Adrenal gland (tissue), 12 donors: ENCODE measurements around the gene SPATA12. TPM values are rescaled to one million over a fixed set of nuclear protein-coding genes. Genes with fewer than 3 reads are reported as not detected.

Source experiments
- DNase-seq, 7 donors: peaks; one replicate each; pipeline ENCODE4 v3.0.0-alpha.2; 2019 to 2020
- H3K27ac ChIP-seq, 5 donors: fragments of 200-600 bp; sonication (generic) in 4 of 5; 1 replicate in 3 of 5; 2 replicates in 2 of 5; pipeline versions ENCODE4 v1.5.1 to v1.8.0; 2016 to 2020; ENCODE audit warnings: mild to moderate bottlenecking in 1 of 5
- H3K27me3 ChIP-seq: fragments of 200-600 bp; 2 replicates; pipeline ENCODE4 v1.8.0; 2021
- H3K36me3 ChIP-seq, 2 donors: fragments of 200-600 bp; replicated peaks in 1 of 2; 1 replicate in 1 of 2; 2 replicates in 1 of 2; pipeline versions ENCODE4 v1.5.1 to v1.8.0; 2018 to 2022
- H3K4me1 ChIP-seq, 2 donors: fragments of 200-600 bp; replicated peaks in 1 of 2; 1 replicate in 1 of 2; 2 replicates in 1 of 2; pipeline versions ENCODE4 v1.5.1 to v1.8.0; 2018 to 2021
- H3K4me3 ChIP-seq, 4 donors: fragments of 200-600 bp; sonication (generic) in 3 of 4; one replicate each; pipeline ENCODE4 v1.5.1; 2016 to 2018
- H3K9me3 ChIP-seq, 3 donors: fragments of 200-600 bp; sonication (generic) in 1 of 3; replicated peaks in 1 of 3; 1 replicate in 2 of 3; 2 replicates in 1 of 3; pipeline versions ENCODE4 v1.5.1 to v1.8.0; 2016 to 2021
- CTCF ChIP-seq, 6 experiments: fragments of 450-650 bp in 4 of 6; fragments of 200-600 bp in 2 of 6; sonication (generic) in 1 of 6; IDR thresholded peaks; 1 replicate in 5 of 6; 2 replicates in 1 of 6; pipeline versions ENCODE4 v1.5.1 to v1.8.0; 2016 to 2021; ENCODE audit warnings: antibody characterized with exemption in 6 of 6, mild to moderate bottlenecking in 2 of 6, moderate library complexity in 1 of 6
- POLR2A ChIP-seq, 2 donors: fragments of 450-650 bp; IDR thresholded peaks; one replicate each; pipeline ENCODE4 v1.6.1; 2017; ENCODE audit warnings: antibody characterized with exemption in 2 of 2, mild to moderate bottlenecking in 2 of 2, moderate library complexity in 1 of 2
- WGBS, 4 donors: extraction: QIAGEN DNeasy Blood & Tissue Kit in 2 of 4; methylation state at CpG; one replicate each; pipeline versions ENCODE4 v1.1.5 to v1.1.7; 2013 to 2017; 5-methylcytosine and 5-hydroxymethylcytosine counted together
- intact Hi-C, 2 donors: fragments of 100-400 bp; cut with DNase I; formaldehyde crosslinking; loops; one replicate each; pipeline versions ENCODE4 v1.14.1 to v1.15.0; 2022 to 2023
- polyA plus RNA-seq, 3 donors: library from polyadenylated mRNA; stranded (reverse); fragments of 200-250 nt in 2 of 3; fragments of 350-450 nt in 1 of 3; fragmentation: Illumina TruSeq in 1 of 3; extraction: RNeasy Lipid Tissue Mini Kit (QIAGEN cat#74804) in 1 of 3; gene quantifications; one replicate each; pipeline ENCODE4 v1.2.3, GENCODE V29; 2013 to 2014
- total RNA-seq, 9 donors: library from RNA; depleted of rRNA in 4 of 9; stranded (reverse); fragments of >200 nt in 4 of 9; fragments of 120-200 nt in 1 of 9; fragmentation: NEBNext Ultra II Directional in 1 of 9; extraction: Animal tissue kit (Norgen Biotek cat#: 25700) in 1 of 9; gene quantifications; one replicate each; pipeline versions ENCODE4 v1.1.0 to v1.2.4, GENCODE V29; 2013 to 2023
- donor health status: healthy with polysubstance abuse.
- donor health status: Bipolar disorder and iron deficiency.
- donor health status: DM: yes; HTN: yes; CAD: no.
- donor health status: DM: no; HTN: no; CAD: no.
- donor health status: DM: no; HTN: no; CAD: no.
- donor health status: DM: yes; HTN: yes; CAD: no.

Gene SPATA12
- total and polyA plus RNA-seq, 12 donors: 0.07 to 0.83 (median 0.44) TPM; not detected in 4

DNA sequence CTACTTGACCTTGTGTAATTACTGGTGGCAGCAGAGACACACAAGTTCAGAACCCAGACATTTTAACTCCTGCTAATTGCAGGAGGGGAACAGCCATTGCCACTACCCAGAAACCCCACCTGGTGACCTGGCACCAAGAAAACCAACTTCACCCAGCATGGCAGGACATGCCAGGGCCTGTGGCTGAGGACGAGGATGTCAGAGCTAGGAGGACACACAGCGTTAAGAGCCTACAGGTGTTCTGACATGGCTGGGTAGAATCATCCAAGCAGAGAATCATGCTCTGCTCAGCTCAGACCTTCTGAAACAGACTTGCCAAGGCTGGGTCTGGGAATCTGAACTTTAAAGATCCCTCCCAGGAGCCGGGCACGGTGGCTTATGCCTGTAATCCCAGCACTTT, 11.7 kb upstream of the SPATA12 start:
- no peaks in the 10 kb centered on the region for H3K9me3 ChIP-seq
- DNase-seq: no peak
- H3K27ac ChIP-seq: peak overlapping the region in 3 of 5 donors; percentile 21 to 69 (median 58)
- TF ChIP-seq CTCF (IDR thresholded peaks at IDR 0.05) (no peak), POLR2A (IDR thresholded peaks at IDR 0.05) (no peak)
- WGBS, 4 donors: 60 to 100% (median 84%) methylated on average over 1 to 4 of the region's 4 CpGs
- peaks cover 18 to 30% of the 10 kb centered on the region in 2 donors for H3K4me1 ChIP-seq
- H3K36me3 ChIP-seq: no peaks in the 10 kb centered on the region
- H3K4me3 ChIP-seq: no peak overlapping the region
- intact Hi-C loops: no loop called here
- H3K27me3 ChIP-seq: no peaks in the 10 kb centered on the region

DNA sequence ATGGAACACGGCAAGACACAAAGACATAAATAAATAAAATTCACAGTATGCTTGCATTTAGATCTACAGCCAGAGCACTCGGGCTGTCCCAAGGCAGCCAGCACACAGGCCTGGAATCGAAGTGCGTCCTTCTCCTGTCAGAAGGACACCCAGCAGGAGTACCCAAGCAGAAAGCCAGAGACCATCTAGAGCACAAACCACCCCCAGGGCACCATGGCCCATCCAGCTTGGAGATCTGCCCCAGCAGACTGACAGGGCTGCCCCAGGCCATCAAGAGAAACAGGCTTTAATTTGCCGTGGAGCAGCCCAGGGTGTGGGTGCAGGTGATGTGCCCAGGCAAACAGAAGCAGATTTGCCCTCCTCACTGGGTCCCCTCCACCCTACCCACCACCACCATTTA, 7.8 kb upstream of the SPATA12 start:
- no peak for DNase-seq
- H3K27ac ChIP-seq: no peak overlapping the region
- no peaks in the 10 kb centered on the region for H3K9me3 ChIP-seq
- intact Hi-C loops: no loop called here
- H3K4me1 ChIP-seq: peaks cover 8 to 16% of the 10 kb centered on the region in 2 donors
- H3K4me3 ChIP-seq: no peak overlapping the region
- WGBS, 4 donors: 89 to 92% (median 90%) methylated on average over 5 of the region's 5 CpGs
- H3K27me3 ChIP-seq: no peaks in the 10 kb centered on the region
- no peaks in the 10 kb centered on the region for H3K36me3 ChIP-seq
- TF ChIP-seq POLR2A (IDR thresholded peaks at IDR 0.05) (no peak), CTCF (IDR thresholded peaks at IDR 0.05) (no peak)

- intact Hi-C loops: no loop called here
- no peak for DNase-seq
- Histone ChIP-seq H3K4me1 (peaks cover 8 to 12% of the 10 kb centered on the region in 2 donors), H3K9me3 (no peaks in the 10 kb centered on the region), H3K27me3 (no peaks in the 10 kb centered on the region), H3K4me3 (no peak overlapping the region), H3K36me3 (no peaks in the 10 kb centered on the region), H3K27ac (no peak overlapping the region)
- WGBS, 4 donors: 86 to 96% (median 93%) methylated on average over 6 of the region's 6 CpGs
- TF ChIP-seq CTCF (IDR thresholded peaks at IDR 0.05) (no peak), POLR2A (IDR thresholded peaks at IDR 0.05) (no peak)
Measured at GRCh38 chr3:57053122-57053521, 7.3 kb upstream of the SPATA12 start.

GRCh38 chr3:57057351-57057750, 3.1 kb upstream of the SPATA12 start:
- H3K4me3 ChIP-seq: no peak overlapping the region
- H3K36me3 ChIP-seq: no peaks in the 10 kb centered on the region
- H3K27ac ChIP-seq: no peak overlapping the region
- intact Hi-C loops: no loop called here
- 70 to 91% (median 84%) methylated on average over 6 of the region's 6 CpGs for WGBS, 4 donors
- no peak for DNase-seq
- peaks cover 6 to 24% of the 10 kb centered on the region in 2 donors for H3K4me1 ChIP-seq
- no peaks in the 10 kb centered on the region for H3K27me3 ChIP-seq
- no peak for TF ChIP-seq POLR2A (IDR thresholded peaks at IDR 0.05)
- TF ChIP-seq CTCF (IDR thresholded peaks at IDR 0.05): no peak
- H3K9me3 ChIP-seq: no peaks in the 10 kb centered on the region
